Measurements from ENCODE around the gene C1D.
"Not testable (repeated sequence)": the region's sequence is repeated elsewhere in the genome, so short reads cannot be mapped to it uniquely, and the experiment has no call there.

Gene C1D

DNA sequence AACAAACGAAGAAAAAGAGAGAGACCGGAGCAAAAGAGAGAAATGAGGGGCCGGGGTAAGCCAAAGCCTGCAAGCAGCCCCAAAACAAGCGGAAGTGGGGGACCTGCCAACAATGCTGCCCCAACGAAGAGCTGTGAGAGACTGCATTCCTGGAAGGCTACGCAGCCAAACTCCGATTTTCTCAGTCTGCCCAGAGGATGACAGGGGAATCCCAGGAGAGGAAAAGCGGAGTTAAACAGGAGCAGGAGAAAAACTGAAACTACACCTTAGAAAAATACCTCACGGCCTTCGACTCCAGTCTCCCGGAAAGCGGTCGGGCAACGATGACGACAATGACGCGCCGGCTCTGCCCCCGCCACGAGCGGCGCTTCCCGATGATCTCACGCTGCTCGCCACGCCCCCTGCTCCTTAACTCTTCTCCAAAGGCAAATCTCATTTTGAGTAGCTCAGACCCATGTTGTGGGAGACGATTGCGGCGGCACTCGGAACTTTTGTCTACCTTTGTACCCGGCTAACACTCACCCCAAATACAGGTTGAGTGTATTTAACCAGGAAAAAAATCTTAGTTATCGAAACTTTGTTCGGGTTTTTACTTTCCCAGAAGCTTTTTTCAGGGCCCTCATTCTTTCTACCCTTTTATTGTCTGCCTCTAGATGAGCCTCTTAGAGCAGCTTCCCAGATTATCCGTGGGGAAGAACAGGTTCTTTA lies at the start of gene C1D:
TSS of gene C1D (minus strand) at position 325 of the 708 bp plus-strand sequence. CDS start 15,694 bp downstream, outside the sequence.
- DNase-seq: peak; percentile 89

- DNase-seq: no peak
Measured at GRCh38 chr2:68110102-68110501, 47.3 kb upstream of the C1D start.

- no peak for DNase-seq
Measured at GRCh38 chr2:68108120-68108519, 45.3 kb upstream of the C1D start.

DNA sequence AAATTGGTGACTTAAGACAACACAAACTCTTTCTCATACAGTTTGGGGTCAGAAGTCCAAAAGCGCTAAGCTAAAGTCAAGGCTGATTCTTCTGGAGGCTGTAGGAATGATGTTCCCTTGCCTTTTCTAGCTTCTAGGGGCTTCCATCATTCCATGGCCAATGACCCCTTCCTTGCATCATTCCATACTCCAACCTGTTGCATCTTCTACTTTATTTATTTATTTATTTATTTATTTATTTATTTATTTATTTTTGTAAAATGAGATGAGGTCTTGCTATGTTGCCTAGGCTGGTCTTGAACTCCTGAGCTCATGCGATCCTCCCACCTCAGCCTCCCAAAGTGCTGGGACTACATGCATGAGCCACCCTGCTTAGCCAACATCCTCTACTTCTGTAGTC lies 44.7 kb upstream of the C1D start:
- no peak for DNase-seq

GRCh38 chr2:68104111-68104835 lies 41.5 kb upstream of the C1D start:
- no peak for DNase-seq

GRCh38 chr2:68103709-68104055 lies 40.9 kb upstream of the C1D start:
- DNase-seq: no peak

GRCh38 chr2:68103030-68103708 lies 40.4 kb upstream of the C1D start:
- no peak for DNase-seq

- DNase-seq: no peak
Measured at GRCh38 chr2:68100189-68100588, 37.4 kb upstream of the C1D start.

GRCh38 chr2:68099260-68099659 lies 36.5 kb upstream of the C1D start:
- DNase-seq: no peak

DNA sequence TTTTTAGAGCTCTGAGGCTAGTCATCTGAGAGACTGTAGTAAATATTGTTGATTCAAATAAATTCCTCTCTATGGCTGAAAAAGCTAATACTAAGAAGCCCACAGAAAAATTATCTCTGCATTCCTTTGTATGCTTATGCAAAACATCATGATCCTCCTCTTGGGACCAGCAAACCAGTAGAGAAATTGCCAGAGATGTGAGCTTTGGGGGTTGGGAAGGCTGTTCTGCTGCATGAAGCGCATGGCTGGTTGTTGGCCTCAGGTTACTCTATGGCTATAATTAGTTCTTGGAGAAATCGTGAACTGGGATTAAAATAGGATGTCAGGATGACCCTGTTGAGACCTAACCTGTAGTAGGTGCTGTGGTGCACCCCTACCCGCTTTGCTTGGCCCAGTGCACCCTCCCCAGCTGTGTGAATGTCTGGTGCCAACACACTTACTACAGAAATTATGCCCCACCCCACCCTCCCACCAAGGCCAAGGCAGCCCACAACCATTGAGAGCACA lies 35.5 kb upstream of the C1D start:
- no peak for DNase-seq

- DNase-seq: no peak
Measured at GRCh38 chr2:68094111-68094510, 31.3 kb upstream of the C1D start.

DNA sequence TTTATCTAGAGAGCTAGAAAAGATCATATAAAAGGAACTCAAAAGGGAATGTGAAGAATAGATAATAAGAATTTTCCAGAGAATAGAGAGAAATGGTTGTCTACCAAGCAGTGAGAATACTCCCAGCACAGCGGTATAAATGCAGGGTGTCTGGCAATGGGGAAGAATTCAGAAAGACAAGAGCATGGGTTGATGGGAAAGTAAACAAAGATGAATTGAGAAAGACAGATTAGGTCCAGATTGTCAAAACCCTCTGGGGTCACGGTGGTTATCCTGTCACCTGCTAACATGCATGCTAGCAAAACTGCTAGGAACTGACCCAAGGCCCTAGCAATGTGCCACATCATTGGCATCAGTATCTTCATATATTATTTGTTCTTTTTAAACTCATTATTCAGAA lies 30.8 kb upstream of the C1D start:
- no peak for DNase-seq

- DNase-seq: no peak
Measured at GRCh38 chr2:68091439-68092034, 28.7 kb upstream of the C1D start.

- DNase-seq: no peak
Measured at GRCh38 chr2:68089961-68090360, 27.2 kb upstream of the C1D start.

GRCh38 chr2:68088940-68089339 lies 26.1 kb upstream of the C1D start:
- DNase-seq: no peak

DNA sequence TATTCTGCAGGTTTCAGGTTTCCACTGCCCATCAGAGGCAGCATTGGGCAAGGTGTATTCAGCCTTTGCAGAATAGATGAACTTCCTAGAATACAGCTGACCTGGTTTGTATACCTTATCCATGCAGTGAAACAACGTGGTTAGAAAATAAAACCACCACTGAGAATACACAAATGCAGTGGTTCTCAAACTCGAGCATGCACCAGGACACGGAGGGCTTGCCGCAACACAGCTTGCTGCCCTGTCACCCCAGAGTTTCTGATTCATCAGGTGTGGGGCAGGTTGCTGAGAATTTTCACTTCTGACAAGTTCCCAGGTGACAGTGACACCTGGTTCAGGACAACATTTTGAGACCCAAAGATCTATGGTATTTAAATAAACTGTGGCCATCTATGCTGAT lies 23.4 kb upstream of the C1D start:
- no peak for DNase-seq

GRCh38 chr2:68083346-68083745 lies 20.5 kb upstream of the C1D start:
- DNase-seq: no peak

DNA sequence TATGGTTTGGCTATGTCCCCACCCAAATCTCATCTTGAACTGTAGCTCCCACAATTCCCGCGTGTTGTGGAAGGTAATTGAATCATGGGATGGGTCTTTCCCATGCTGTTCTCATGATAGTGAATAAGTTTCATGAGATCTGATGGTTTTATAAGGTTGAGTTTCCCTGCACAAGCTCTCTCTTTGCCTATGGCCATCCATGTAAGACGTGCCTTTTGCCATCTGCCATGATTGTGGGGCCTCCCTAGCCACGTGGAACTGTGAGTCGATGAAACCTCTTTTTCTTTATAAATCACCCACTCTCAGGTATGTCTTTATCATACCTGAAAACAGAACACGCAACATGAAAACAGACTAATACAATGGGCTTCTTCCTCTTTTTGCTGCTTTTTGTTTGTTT lies 11.2 kb upstream of the C1D start:
- no peak for DNase-seq

GRCh38 chr2:68063797-68064646 lies 1.2 kb upstream of the C1D start:
- not testable (repeated sequence) for DNase-seq

GRCh38 chr2:68060652-68061051 lies 2.2 kb downstream of the C1D start:
- DNase-seq: no peak

DNA sequence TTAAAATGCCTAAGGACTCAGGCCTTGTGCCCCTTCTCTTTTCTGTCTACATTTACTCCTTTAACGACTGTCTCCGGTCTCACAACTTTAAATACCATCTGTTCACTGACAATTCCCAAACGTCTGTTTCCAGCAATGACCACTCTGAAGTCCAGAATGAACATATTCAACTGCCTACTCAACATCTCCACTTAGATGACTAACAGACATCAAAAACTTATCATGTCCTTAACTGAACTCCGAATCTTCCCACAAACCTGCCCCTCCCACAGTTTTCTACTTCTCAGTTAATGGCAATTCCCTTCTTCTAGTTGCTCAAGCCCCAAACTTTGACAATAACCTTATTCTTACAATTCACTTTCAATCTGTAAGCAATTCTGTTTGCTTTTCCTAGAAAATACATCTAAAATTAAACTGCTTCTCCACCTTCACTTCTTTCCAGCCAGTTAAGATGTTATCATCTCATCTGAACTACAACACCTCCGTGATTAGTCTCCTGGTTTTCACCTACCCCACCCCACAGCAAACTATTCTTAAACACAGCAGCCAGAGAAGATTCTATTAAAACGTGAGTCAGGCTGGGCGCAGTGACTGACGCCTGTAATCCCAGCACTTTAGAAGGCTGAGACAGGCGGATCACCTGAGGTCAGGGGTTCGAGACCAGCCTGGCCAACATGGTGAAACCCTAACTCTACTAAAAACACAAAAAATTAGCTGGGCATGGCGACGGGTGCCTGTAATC lies 2.8 kb downstream of the C1D start:
- no peak for DNase-seq
